Chondrocyte (in vitro differentiated cells): ENCODE measurements around the gene TMEM163. TPM values are rescaled to one million over a fixed set of nuclear protein-coding genes. Genes with fewer than 3 reads are reported as not detected.
"Not testable (repeated sequence)": the region's sequence is repeated elsewhere in the genome, so short reads cannot be mapped to it uniquely, and the experiment has no call there.

ENCODE experiments used
- DNase-seq: peaks from one replicate; pipeline ENCODE4 v3.0.0; 2021; ENCODE audit warnings: mixed read lengths, low spot score
- H3K27ac Mint-ChIP-seq: one replicate; pipeline ENCODE4 v1.8.0; 2021; ENCODE audit warnings: mild to moderate bottlenecking, moderate library complexity, mixed read lengths; ENCODE audit not compliant: unreplicated experiment
- H3K27me3 Mint-ChIP-seq: 2 replicates; pipeline ENCODE4 v1.8.0; 2021; ENCODE audit warnings: low read depth, mixed read lengths
- H3K36me3 Mint-ChIP-seq: 2 replicates; pipeline ENCODE4 v1.8.0; 2021; ENCODE audit warnings: low read depth, mixed read lengths
- H3K4me1 Mint-ChIP-seq: 2 replicates; pipeline ENCODE4 v1.8.0; 2021; ENCODE audit warnings: low read depth, mild to moderate bottlenecking, mixed read lengths
- H3K4me3 Mint-ChIP-seq: one replicate; pipeline ENCODE4 v1.8.0; 2021; ENCODE audit warnings: mild to moderate bottlenecking, moderate library complexity, mixed read lengths; ENCODE audit not compliant: unreplicated experiment
- H3K9me3 Mint-ChIP-seq: 2 replicates; pipeline ENCODE4 v1.8.0; 2021; ENCODE audit warnings: low read depth, mixed read lengths
- CTCF ChIP-seq: fragments of 200-600 bp; sonication (generic); IDR thresholded peaks from 2 replicates; pipeline ENCODE4 v1.5.0; 2021; ENCODE audit warnings: antibody characterized with exemption, mild to moderate bottlenecking, moderate library complexity
- total RNA-seq: library from RNA; stranded (reverse); gene quantifications from 3 replicates; pipeline ENCODE4 v1.2.1, GENCODE V29; 2021

Gene TMEM163
- total RNA-seq, 1 donor from 2014 or later: 0.07 TPM

- peaks cover 19% of the 10 kb centered on the region for H3K9me3 Mint-ChIP-seq
- H3K36me3 Mint-ChIP-seq: no peaks in the 10 kb centered on the region
- DNase-seq: no peak
- H3K4me1 Mint-ChIP-seq: no peaks in the 10 kb centered on the region
- H3K27me3 Mint-ChIP-seq: peaks cover 3% of the 10 kb centered on the region
- TF ChIP-seq CTCF: no peak
- no peak overlapping the region for H3K4me3 Mint-ChIP-seq
- no peak overlapping the region for H3K27ac Mint-ChIP-seq
Measured at GRCh38 chr2:134621939-134622705, 96.7 kb downstream of the TMEM163 start.

- H3K27me3 Mint-ChIP-seq: no peaks in the 10 kb centered on the region
- no peak for TF ChIP-seq CTCF
- H3K27ac Mint-ChIP-seq: no peak overlapping the region
- H3K4me3 Mint-ChIP-seq: no peak overlapping the region
- H3K36me3 Mint-ChIP-seq: no peaks in the 10 kb centered on the region
- DNase-seq: no peak
- H3K4me1 Mint-ChIP-seq: no peaks in the 10 kb centered on the region
- H3K9me3 Mint-ChIP-seq: peaks cover 16% of the 10 kb centered on the region
Measured at GRCh38 chr2:134619250-134619649, 99.5 kb downstream of the TMEM163 start.

- H3K4me3 Mint-ChIP-seq, H3K4me1 Mint-ChIP-seq, H3K27ac Mint-ChIP-seq, H3K27me3 Mint-ChIP-seq, H3K36me3 Mint-ChIP-seq, DNase-seq: not testable (repeated sequence)
- peaks cover 37% of the 10 kb centered on the region for H3K9me3 Mint-ChIP-seq
Measured at GRCh38 chr2:134615480-134615879, 103.3 kb downstream of the TMEM163 start.

GRCh38 chr2:134611316-134611715, 107.5 kb downstream of the TMEM163 start:
- no peaks in the 10 kb centered on the region for H3K4me1 Mint-ChIP-seq
- H3K27ac Mint-ChIP-seq: no peak overlapping the region
- no peak for TF ChIP-seq CTCF
- peaks cover 3% of the 10 kb centered on the region for H3K27me3 Mint-ChIP-seq
- no peak for DNase-seq
- H3K4me3 Mint-ChIP-seq: no peak overlapping the region
- peaks cover 27% of the 10 kb centered on the region for H3K9me3 Mint-ChIP-seq
- no peaks in the 10 kb centered on the region for H3K36me3 Mint-ChIP-seq

GRCh38 chr2:134610871-134611270, 107.9 kb downstream of the TMEM163 start:
- no peaks in the 10 kb centered on the region for H3K36me3 Mint-ChIP-seq
- no peak for DNase-seq
- no peak overlapping the region for H3K4me3 Mint-ChIP-seq
- H3K27ac Mint-ChIP-seq: no peak overlapping the region
- peaks cover 28% of the 10 kb centered on the region for H3K9me3 Mint-ChIP-seq
- peaks cover 3% of the 10 kb centered on the region for H3K27me3 Mint-ChIP-seq
- no peaks in the 10 kb centered on the region for H3K4me1 Mint-ChIP-seq
- no peak for TF ChIP-seq CTCF
